ENCODE results near the gene IQCH. TPM values are rescaled to one million over a fixed set of nuclear protein-coding genes. Genes with fewer than 3 reads are reported as not detected.

Gene IQCH
- total RNA-seq, 1 donor from 2014 or later = 2.9 TPM

DNA sequence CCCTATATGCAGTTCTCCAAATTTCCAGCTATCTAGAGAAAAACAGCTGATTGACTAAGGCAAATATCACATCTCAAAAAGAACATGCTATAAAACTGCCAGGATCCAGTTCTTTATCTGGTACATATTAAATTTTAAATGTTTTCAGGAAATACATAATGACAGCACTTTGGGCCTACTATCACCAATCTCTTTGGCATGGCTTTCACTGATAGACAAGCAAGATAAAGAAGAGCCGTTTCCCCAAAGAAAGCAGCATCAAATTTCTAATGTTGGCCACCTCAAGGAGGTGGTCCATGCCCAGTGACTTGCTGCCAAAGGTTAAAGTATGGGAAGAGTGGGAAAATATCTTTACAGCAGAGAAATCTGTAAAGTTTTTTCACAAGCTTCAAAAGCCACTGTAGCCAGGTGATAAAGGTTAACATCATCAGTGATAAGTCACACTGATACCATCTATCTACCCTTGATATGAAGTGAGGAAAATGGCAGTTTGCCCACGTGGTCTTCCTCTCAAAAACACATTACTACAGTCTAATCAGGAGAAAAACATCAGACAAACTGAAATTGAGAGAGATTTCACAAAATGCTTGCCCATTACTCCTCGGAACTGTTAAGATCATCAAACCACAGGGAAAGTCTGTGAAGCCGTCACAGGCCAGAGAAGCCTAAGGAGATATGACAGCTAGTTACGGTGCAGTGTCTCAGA, 220.0 kb downstream of the IQCH start:
- no peak for DNase-seq (ENCODE audit: low spot score in 2 of 2)
- no peak for FAIRE-seq

DNA sequence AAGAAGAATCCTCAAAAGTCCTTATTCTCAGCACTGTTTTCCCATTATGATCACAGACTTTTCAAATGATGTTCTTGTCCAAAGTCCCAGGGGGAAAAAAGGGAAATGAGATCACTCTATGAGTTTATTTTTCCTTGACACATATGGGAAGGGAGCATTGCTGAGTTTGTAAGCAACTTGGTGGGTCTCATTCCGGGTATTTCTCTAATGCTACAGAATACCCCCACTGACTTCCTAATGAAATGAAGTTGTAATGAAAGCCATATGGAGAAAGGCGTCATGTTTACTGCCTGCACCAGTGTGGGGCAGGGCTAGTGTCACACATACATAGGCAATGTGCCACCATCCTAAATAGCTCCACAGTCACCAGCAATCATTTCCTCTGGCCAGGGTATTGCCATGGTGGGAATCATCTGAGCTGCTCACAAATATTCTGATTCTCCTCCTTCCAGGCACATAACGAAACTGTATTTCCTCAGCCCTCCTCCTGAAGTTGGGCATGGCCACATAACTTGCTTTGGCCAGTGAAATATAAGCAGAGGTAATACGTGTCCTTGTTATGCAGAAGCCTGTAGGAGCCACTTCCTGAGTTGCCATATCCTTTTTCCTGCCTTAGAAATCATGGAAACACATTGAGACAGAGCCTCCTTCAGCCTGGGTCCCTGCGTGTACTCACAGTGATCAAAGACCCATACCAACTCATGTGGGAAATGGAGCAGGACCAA, 225.4 kb downstream of the IQCH start:
- DNase-seq (ENCODE audit: low spot score in 2 of 2) (no peak), FAIRE-seq (no peak)

DNA sequence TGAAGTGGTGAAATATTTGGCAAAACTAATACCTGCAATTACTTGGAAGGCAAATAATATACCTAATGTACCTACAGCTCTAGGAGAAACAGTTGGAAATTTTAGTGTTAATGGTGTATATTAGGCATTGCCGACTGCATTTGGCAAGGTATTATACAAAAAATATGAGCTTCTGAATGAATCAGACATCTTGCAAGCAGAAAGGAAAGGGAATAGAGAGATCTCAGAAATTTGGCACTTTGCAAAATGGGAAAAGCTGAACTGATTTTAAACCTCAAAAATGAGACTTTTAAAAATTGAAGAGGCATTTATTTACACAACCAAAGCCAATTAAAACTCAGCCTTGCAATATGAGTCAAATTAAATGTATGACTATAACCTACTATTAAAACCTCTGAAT, 226.2 kb downstream of the IQCH start:
- DNase-seq (ENCODE audit: low spot score in 2 of 2) = no peak
- no peak for FAIRE-seq

DNA sequence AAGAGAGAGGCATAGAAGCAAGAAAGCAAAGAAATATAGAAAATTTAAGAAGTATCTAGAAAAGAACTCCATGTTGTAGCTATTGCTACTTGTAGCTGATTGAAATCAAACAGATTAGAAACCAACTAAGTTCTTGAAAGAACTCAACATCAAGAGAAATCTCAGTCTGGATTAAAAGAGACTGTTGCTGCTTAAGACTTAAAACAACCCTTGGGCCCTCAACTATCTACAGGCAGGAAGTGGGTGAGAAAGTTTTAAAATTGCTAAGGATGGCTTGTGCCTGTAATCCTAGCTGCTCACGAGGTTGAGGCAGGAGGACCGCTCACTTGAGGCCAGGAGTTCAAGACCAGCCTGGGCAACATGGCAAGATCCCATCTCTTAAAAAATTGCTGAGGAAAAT, 227.1 kb downstream of the IQCH start:
- DNase-seq (ENCODE audit: low spot score in 2 of 2) = no peak
- no peak for FAIRE-seq

DNA sequence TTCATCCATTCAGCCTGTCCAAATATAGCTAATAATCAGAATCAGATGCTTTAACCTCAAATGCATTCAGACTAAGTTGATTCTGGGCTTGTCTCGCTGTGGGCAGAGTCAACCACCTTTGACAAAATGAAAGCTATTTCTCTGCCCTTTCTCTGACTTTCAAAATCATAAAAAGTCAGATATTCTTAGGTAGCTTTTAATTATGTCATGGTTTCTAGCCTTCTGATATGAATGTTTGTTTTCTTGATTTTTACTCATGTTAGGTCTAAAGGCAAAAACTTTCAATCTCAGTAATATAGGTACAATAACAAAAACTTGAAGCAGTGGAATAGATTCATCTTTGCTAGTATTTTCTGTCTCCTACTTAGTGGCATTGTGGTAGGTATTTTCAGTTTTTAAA, 241.0 kb downstream of the IQCH start:
- no peak for FAIRE-seq
- no peak for DNase-seq (ENCODE audit: low spot score in 2 of 2)

DNA sequence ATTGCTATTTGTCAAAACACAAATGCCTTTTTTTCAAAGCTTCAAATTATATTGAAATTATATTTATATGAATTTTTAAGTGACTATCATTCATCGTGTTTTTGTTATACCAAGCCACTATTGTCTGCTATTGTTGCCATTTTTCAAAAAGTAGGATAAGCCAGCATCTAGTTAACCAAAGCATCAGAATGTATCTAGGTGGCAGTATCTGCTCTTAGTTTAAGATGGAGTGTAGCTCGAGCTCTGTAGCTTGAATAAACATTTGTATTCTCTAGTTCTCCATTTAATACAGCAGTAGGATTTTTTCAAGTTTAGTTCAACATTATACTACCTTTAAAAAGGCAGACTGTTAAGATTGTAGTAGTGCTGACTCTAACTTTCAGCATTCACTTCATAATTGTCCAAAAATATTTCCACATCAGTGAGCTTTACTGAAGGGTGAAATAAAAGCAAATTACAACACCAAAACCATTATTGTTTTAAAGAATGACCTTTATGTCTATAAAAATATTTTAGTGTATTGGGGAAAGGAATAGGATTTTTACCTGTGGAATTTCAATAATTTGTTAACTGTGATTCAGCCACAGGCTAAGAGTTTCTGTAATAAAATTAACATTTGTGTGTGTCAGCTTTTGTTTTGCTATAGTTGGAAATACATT, 246.7 kb downstream of the IQCH start:
- FAIRE-seq (peak; percentile 96), DNase-seq (ENCODE audit: low spot score in 2 of 2) (peak; percentile 35 to 39)

DNA sequence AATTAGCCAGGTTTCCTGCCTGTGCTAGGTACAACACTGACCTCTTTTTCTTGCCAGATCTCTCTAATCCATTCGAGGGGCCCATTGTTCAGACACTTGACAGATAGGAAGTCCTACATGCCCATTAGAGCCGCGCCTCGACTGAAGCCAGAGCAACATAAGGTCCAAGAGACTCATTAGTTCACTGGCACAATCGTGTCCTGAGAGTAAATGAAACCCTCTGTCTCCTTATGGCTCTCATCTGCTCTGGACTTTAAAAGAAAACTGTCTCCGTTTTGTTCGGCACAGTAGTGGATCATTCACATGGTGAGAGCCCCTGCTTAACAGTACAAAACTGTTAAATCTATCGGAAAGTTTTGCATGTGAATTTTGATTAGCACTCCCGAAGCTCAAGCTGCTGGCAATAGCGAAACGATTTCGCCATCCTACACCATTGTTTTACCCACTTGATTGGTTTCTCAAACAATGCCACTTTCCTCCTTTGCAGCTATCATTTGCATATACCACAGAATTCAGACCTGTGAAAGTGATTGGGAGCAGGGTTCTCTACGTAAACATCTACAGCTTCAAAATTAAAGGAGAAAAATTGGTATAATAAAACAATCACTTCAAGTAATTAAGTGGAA, 247.4 kb downstream of the IQCH start:
- FAIRE-seq = no peak
- DNase-seq (ENCODE audit: low spot score in 2 of 2) = no peak

DNA sequence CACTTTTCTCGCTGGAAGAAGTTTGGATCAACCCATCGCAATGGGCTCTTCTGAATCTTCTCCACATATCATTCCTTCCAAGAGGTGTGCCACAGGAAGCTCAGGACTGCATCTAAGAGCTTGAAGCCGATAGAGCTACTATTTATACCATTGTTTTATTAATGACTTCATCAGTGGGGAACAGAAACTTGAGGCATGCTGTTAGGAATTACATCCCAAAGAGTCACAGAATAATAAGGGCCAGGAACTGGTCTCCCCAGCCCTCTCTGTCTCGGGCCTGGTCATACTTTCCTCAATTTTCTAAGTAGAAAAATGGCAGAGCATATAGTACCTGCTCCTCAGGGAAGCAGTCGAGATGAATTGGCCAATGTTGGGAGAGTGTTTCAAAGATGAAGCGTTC, 249.5 kb downstream of the IQCH start:
- DNase-seq (ENCODE audit: low spot score in 2 of 2) = no peak
- no peak for FAIRE-seq

DNA sequence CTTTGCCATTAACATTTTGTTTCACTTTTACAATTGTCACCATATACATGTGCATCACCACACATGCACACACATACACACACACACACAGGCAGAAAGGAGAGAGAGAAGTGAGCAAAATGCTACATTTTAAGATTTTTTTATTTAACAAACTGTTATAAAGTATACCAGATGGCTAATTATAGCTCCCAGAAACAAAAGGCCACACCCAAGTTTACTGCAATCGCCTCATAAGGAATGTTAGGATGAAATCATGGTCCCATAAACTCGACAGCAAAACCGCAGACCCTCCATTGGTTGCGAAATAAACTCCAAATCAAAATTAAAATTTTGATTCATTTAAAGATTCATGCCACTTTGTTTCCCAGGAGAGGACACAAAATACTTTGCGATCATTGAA, 250.2 kb downstream of the IQCH start:
- DNase-seq (ENCODE audit: low spot score in 2 of 2) (no peak), FAIRE-seq (no peak)

DNA sequence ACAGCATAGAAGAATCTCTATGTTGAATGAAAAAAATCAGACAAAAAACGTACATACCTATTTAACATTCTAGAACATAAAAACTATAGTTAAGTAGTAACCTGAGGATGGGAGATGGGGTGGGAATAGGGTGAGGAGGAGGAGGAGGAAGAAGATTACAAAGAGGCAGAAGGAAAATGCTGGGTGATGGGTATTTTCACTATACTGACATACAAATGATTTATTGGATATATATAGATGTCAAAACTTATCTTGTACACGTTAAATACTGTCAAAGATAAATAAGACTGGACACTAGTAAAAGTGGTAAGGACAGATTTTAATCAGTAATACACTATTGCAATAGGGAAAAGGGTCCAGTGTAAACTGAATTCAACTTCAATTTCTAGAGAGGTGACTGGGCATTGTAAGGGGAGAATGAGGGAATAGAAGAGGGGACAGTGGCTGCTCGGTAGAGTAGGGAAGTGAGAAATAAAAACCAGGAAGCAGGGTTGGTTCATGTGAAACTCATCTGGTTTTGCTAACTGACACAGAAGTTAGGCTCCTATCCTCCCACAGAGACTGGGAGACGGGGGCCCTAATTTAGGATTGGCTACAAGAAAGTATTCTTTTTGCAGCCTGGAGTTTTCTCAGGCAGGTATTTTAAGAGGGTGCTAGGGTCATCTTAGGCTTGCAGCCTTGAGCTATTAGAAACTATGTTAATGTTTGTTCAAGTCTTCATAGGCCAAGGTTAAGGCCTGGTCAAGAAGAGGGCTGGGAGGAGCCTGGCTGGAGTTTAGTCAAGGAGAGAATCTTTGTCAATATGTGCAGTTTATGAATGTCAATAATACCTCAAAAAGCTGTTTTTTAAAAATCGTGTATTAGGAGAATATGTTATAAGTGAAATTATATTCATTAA, 251.3 kb downstream of the IQCH start:
- no peak for FAIRE-seq

DNA sequence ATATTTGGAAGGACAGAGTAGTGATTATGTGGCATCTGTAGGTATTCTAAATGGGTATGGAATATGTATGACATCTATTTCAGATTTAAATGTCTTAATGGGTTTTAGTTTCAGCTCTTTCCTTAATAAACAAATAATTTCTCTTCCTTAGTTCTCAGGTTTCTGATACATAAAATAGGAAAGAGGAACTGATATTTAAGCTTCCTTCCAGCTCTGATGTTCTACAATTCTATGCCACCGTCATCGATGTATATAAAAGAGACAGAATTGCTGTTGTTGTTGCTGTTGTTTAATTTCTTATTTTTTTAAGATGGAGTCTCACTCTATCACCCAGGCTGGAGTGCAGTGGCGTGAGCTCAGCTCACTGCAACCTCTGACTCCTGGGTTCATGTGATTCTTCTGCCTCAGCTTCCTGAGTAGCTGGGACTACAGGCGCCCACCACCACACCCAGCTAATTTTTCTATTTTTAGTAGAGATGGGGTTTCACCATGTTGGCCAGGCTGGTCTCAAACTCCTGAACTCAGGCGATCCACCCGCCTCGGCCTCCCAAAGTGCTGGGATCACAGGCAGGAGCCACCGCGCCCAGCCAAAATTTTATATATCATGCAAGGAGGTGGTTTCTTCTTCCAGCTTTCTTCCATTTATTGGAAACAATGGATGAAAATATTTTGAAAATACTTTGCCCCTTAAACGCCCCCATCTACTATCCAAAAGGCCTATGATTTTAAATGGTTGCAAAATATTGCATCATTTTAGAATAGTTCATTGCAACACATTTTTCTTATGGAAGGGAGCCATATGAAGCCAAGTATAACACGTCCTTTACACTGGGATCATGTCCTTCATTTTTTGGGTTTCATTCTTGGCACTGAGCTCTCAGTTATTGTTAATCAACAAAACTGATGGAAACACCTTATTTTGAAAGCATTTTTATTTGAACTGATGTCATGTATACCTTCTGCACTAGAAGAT, 252.5 kb downstream of the IQCH start:
- FAIRE-seq = no peak
- no peak for DNase-seq (ENCODE audit: low spot score in 2 of 2)

More for the DNA sequence above, 251.3 kb downstream of the IQCH start:
- DNase-seq (ENCODE audit: low spot score in 2 of 2) = no peak

DNA sequence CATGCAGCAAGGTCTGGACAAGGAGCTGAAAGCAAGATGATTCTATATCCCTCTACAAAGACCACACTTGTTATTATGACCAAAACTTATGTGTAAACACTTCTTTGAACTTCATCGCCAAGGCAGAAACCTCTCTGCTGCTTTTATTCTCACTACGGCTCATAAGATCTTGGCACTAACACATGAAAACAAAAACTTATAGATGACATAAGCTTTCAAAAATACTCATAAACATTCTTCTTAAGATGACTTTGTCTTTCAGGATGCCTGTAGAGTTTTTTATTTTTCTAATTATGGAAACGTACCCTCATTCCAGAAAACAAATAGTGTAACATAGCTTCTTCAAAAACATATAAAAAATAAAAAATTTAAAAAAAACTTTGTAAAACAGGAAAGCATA, 253.8 kb downstream of the IQCH start:
- DNase-seq (ENCODE audit: low spot score in 2 of 2) = no peak
- peak; percentile 40 for FAIRE-seq

DNA sequence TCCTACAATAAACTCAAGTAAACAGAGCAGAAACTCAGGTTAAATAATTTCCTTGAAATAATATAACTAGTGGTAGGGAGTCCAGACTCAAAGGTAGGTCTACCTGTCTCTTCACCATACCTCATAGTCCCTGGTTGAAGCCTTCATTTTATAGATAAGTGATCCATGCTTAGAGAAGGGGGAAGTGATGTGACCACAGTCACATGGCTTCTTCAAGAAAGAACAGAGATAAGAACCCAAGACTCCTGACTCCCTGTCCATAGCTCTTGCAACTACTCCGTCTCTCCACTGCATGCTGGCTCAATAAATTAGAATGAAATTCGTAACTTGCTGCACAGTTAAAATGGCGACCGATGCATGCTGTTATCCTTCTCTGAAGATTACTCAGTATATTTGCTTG, 255.3 kb downstream of the IQCH start:
- FAIRE-seq (no peak), DNase-seq (ENCODE audit: low spot score in 2 of 2) (no peak)

DNA sequence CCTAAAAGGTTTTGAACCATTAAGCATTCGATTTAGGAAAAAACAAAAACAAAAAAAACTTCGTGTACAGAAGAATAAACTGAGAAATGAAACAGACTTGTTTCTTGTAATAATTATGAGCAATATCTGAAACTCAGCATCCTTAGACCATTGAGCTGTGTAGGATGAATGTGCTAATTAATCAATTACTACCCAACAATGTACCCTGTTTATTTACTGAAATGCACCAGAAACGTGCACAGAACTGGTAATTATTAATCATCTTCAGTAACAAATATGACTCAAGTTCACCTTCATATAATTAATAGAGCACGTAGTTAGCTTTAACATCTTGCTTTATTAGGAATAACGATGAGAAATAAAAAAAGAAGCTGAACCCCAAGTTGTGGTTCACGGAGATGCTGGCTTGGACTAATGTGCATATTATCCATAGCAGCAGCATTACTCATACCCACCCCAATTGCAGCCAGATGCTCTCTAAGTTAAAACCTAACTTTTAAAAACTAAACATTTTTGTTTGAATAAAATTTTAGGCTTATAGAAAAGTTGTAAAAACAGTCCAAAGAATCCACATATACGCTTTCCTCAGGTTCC, 256.1 kb downstream of the IQCH start:
- DNase-seq (ENCODE audit: low spot score in 2 of 2) (no peak), FAIRE-seq (no peak)

DNA sequence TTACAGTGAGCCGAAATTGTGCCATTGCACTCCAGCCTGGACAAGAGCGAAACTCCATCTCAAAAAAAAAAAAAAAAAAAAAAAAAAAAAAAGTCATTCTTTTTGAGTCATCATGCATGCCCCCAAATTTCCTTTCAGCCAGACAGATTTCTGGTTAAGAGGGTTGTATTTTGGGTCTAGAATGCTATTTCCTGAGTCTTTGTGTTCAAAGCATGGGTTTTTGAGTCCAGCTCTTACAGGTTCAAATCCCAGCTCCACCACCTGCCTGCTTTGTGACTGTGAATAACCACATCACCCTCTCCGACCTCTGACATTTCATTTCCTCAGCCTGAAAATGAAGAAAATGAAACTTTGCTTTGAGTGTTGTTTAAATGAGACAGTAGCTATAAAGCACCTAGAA, 257.0 kb downstream of the IQCH start:
- no peak for DNase-seq (ENCODE audit: low spot score in 2 of 2)
- FAIRE-seq = no peak

DNA sequence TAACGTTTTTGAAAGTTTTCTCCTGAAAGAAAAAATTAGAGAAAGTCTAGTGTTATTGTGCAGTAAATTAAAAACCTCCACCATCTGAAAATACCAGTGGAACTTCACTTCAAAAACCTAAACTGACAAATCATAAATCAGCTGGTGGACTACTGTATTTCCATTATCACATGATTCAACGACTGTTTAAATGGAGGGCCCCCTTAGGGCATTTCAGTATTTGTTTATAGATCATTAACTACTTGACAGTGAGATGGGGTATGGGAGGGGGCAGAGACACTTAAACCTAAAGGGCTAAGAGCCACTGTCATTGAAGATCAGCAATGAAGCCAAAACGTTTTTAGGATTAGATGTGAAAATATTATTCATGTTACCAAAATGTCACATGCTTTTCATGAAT, 257.6 kb downstream of the IQCH start:
- FAIRE-seq (no peak), DNase-seq (ENCODE audit: low spot score in 2 of 2) (no peak)

DNA sequence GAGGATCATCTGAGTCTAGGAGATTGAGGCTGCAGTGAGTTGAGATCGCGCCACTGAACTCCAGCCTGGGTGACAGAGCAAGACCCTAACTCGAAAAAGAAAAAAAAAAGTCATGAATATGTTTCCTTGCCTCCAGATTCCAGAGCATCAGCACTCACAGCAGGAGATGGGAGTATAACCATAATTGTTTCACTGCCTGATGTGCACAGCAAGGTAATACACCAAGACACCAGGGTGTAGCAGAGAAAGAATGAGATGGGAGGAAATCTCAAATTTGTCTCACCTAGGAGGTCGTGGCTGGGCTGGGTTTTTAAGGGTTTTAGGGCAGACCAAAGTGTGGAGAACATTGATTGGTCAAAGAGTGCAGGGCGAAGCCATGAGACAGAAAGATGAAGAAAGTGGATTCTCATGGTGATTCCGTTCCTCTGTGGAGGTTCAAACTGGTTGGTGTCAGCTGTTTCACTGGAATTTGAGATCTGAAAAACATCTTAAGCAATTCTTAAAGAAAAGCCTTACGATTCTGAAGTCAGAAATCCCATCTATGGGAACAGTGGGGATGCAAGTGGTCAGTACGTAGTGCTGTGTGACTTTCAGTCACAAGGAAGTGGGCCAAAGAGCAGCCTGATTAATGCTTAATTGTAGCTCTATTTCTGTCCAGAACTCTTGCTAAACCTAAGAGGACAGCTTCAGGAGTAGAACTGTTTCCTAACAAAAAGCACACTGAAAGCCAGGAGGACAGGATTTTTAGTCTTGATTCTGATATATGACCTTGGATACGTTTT, 258.5 kb downstream of the IQCH start:
- no peak for DNase-seq (ENCODE audit: low spot score in 2 of 2)
- no peak for FAIRE-seq

DNA sequence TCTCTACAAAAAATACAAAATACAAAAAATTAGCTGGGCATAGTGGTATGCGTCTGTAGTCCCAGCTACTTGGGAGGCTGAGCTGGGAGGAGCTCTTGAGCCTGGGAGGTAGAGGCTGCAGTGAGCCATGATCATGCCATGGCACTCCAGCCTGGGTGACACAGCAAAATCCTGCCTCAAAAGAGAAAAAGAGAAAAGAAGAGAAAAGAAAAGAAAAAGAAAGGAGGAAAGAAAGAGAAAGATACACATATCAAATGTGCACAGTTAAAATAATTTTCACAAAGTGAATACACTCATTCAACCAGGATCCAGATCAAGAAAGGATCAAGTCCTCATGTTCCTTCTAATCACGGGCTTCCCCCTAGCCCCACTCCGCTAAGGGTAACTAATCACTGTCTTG, 260.5 kb downstream of the IQCH start:
- no peak for DNase-seq (ENCODE audit: low spot score in 2 of 2)
- FAIRE-seq = no peak

Data from frontal cortex (tissue), 4 donors.